Measurements from ENCODE around the gene BNC2.

Gene BNC2

GRCh38 chr9:16371306-16371705 lies 499.2 kb downstream of the BNC2 start:
- H3K4me3 ChIP-seq (ENCODE audit: low read depth, low read length), result no peak overlapping the region
- H3K27ac ChIP-seq, result no peak overlapping the region
- TF ChIP-seq CTCF (IDR thresholded peaks at IDR 0.05; ENCODE audit: low read depth, low read length, missing control alignments), result no peak
- DNase-seq, result no peak
- in situ Hi-C loops (cut with HindIII; ENCODE audit: low pct_ligation_motif_present, low sequenced_read_pairs), result no loop called here
- no peaks in the 10 kb centered on the region for H3K36me3 ChIP-seq (replicated peaks)
- no peaks in the 10 kb centered on the region for H3K27me3 ChIP-seq (replicated peaks)

- no peak for DNase-seq
- Histone ChIP-seq H3K27ac (no peak overlapping the region), H3K36me3 (replicated peaks) (no peaks in the 10 kb centered on the region), H3K27me3 (replicated peaks) (no peaks in the 10 kb centered on the region), H3K4me3 (ENCODE audit: low read depth, low read length) (no peak overlapping the region)
- no peak for TF ChIP-seq CTCF (IDR thresholded peaks at IDR 0.05; ENCODE audit: low read depth, low read length, missing control alignments)
- in situ Hi-C loops (cut with HindIII; ENCODE audit: low pct_ligation_motif_present, low sequenced_read_pairs), result no loop called here
Measured at GRCh38 chr9:16370647-16371046, 499.8 kb downstream of the BNC2 start.

DNA sequence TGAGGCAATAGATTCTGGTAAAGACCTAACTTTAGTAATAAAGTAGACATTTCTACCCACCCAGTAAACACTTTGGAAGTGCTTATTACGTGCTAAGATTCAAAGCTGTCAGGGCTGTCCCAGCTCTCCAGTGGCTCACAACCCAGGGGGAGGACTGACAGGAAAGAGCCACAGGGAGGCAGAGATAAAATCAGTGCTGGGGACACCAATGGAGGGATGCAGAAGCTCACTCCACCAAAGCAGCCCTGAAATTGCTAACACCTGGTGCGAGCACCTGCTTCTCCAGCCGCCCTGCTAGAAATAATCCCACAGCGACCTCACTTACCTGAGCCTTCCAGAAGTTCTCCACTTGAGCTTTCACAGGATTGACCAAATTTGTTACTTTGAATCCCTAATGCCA lies 501.0 kb downstream of the BNC2 start:
- no peak for DNase-seq
- in situ Hi-C loops (cut with HindIII; ENCODE audit: low pct_ligation_motif_present, low sequenced_read_pairs), result no loop called here
- no peak overlapping the region for H3K4me3 ChIP-seq (ENCODE audit: low read depth, low read length)
- no peaks in the 10 kb centered on the region for H3K27me3 ChIP-seq (replicated peaks)
- TF ChIP-seq CTCF (IDR thresholded peaks at IDR 0.05; ENCODE audit: low read depth, low read length, missing control alignments), result no peak
- H3K36me3 ChIP-seq (replicated peaks), result no peaks in the 10 kb centered on the region
- H3K27ac ChIP-seq, result no peak overlapping the region

- Histone ChIP-seq H3K36me3 (replicated peaks) (no peaks in the 10 kb centered on the region), H3K4me3 (ENCODE audit: low read depth, low read length) (no peak overlapping the region), H3K27ac (no peak overlapping the region), H3K27me3 (replicated peaks) (no peaks in the 10 kb centered on the region)
- no peak for TF ChIP-seq CTCF (IDR thresholded peaks at IDR 0.05; ENCODE audit: low read depth, low read length, missing control alignments)
- in situ Hi-C loops (cut with HindIII; ENCODE audit: low pct_ligation_motif_present, low sequenced_read_pairs), result no loop called here
- DNase-seq, result no peak
Measured at GRCh38 chr9:16368237-16369087, 502.0 kb downstream of the BNC2 start.

GRCh38 chr9:16367605-16368231 lies 502.8 kb downstream of the BNC2 start:
- no peak for TF ChIP-seq CTCF (IDR thresholded peaks at IDR 0.05; ENCODE audit: low read depth, low read length, missing control alignments)
- Histone ChIP-seq H3K36me3 (replicated peaks) (no peaks in the 10 kb centered on the region), H3K27me3 (replicated peaks) (no peaks in the 10 kb centered on the region), H3K27ac (no peak overlapping the region), H3K4me3 (ENCODE audit: low read depth, low read length) (no peak overlapping the region)
- no peak for DNase-seq
- in situ Hi-C loops (cut with HindIII; ENCODE audit: low pct_ligation_motif_present, low sequenced_read_pairs), result no loop called here
